ENCODE data around the gene ANP32B. TPM values are rescaled to one million over a fixed set of nuclear protein-coding genes. Genes with fewer than 3 reads are reported as not detected.

Gene ANP32B
- total RNA-seq, 3 donors from 2014 or later (not counting 1 experiment from before 2014, with no cell fraction given) = 89.9 to 107 (median 100) TPM

GRCh38 chr9:98049288-98050072 is 66.3 kb downstream of the ANP32B start:
- Mint-ChIP-seq H3K27ac (no peak overlapping the region), H3K27me3 (ENCODE audit: low read depth in 2 of 2) (no peaks in the 10 kb centered on the region), H3K9me3 (no peaks in the 10 kb centered on the region), H3K36me3 (no peaks in the 10 kb centered on the region), H3K4me3 (no peak overlapping the region), H3K4me1 (peaks cover 12% of the 10 kb centered on the region in 2 donors)
- TF ChIP-seq, protein P1, sequence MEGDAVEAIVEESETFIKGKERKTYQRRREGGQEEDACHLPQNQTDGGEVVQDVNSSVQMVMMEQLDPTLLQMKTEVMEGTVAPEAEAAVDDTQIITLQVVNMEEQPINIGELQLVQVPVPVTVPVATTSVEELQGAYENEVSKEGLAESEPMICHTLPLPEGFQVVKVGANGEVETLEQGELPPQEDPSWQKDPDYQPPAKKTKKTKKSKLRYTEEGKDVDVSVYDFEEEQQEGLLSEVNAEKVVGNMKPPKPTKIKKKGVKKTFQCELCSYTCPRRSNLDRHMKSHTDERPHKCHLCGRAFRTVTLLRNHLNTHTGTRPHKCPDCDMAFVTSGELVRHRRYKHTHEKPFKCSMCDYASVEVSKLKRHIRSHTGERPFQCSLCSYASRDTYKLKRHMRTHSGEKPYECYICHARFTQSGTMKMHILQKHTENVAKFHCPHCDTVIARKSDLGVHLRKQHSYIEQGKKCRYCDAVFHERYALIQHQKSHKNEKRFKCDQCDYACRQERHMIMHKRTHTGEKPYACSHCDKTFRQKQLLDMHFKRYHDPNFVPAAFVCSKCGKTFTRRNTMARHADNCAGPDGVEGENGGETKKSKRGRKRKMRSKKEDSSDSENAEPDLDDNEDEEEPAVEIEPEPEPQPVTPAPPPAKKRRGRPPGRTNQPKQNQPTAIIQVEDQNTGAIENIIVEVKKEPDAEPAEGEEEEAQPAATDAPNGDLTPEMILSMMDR (IDR thresholded peaks at IDR 0.05) = no peak
- peaks cover 10% of the 10 kb centered on the region for H3K4me1 ChIP-seq (ENCODE audit: control insufficient read depth, insufficient read depth, low read length)
- intact Hi-C loops (cut with micrococcal nuclease) = no loop called here
- 30% methylated on average over 1 of the region's 1 CpG for WGBS (ENCODE audit: insufficient coverage)
- no peaks in the 10 kb centered on the region for H3K27me3 ChIP-seq (ENCODE audit: control insufficient read depth, insufficient read depth, low read length)
- no peaks in the 10 kb centered on the region for H3K9me3 ChIP-seq (ENCODE audit: control insufficient read depth, insufficient read depth, low read length)
- ATAC-seq = no peak
- no peak for DNase-seq
- H3K4me3 ChIP-seq (ENCODE audit: low read length) = no peak overlapping the region
- no peaks in the 10 kb centered on the region for H3K36me3 ChIP-seq (ENCODE audit: control insufficient read depth, insufficient read depth, low read length)
- no peak overlapping the region for H3K27ac ChIP-seq (ENCODE audit: low read length)

DNA sequence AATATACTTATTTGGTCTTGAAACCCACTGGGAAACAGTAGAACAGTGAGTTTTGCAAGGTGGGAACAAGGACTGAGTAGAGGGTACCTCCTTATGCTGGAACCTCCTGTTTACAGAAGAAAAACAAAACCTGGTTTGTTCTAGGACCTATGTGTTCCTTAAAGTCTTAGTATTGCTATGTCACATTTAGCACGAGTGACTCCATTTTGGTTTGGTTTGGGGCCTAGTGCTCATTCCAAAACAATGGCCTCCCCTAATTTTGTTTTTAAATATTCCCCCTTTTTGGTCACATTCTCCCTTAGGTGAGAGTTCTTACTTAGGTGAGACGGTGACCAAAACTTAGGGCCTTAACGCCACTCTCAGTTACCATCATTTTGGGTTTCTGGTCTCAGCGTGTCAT is 67.2 kb downstream of the ANP32B start:
- no peak for DNase-seq
- Histone ChIP-seq H3K4me3 (ENCODE audit: low read length) (no peak overlapping the region), H3K27ac (ENCODE audit: low read length) (no peak overlapping the region), H3K36me3 (ENCODE audit: control insufficient read depth, insufficient read depth, low read length) (no peaks in the 10 kb centered on the region), H3K27me3 (ENCODE audit: control insufficient read depth, insufficient read depth, low read length) (no peaks in the 10 kb centered on the region), H3K9me3 (ENCODE audit: control insufficient read depth, insufficient read depth, low read length) (no peaks in the 10 kb centered on the region), H3K4me1 (ENCODE audit: control insufficient read depth, insufficient read depth, low read length) (peaks cover 4% of the 10 kb centered on the region)
- Mint-ChIP-seq H3K4me1 (peaks cover 7% of the 10 kb centered on the region in 2 donors), H3K4me3 (no peak overlapping the region), H3K9me3 (no peaks in the 10 kb centered on the region), H3K27me3 (ENCODE audit: low read depth in 2 of 2) (no peaks in the 10 kb centered on the region), H3K36me3 (no peaks in the 10 kb centered on the region), H3K27ac (no peak overlapping the region)
- TF ChIP-seq, protein P1 (IDR thresholded peaks at IDR 0.05) = no peak
- intact Hi-C loops (cut with micrococcal nuclease) = no loop called here
- ATAC-seq = no peak
- 96% methylated on average over 4 of the region's 4 CpGs for WGBS (ENCODE audit: insufficient coverage)

GRCh38 chr9:98054376-98054951 is 71.3 kb downstream of the ANP32B start:
- peaks cover 14 to 18% of the 10 kb centered on the region in 2 donors for H3K4me1 Mint-ChIP-seq
- H3K4me3 Mint-ChIP-seq = peak overlapping the region; percentile 13
- H3K9me3 ChIP-seq (ENCODE audit: control insufficient read depth, insufficient read depth, low read length) = no peaks in the 10 kb centered on the region
- intact Hi-C loops (cut with micrococcal nuclease) = no loop called here
- ATAC-seq = no peak
- no peaks in the 10 kb centered on the region for H3K27me3 Mint-ChIP-seq (ENCODE audit: low read depth in 2 of 2)
- TF ChIP-seq, protein P1 (IDR thresholded peaks at IDR 0.05) = no peak
- peak overlapping the region in 1 of 2 donors; percentile 47 for H3K27ac Mint-ChIP-seq
- no peak overlapping the region for H3K27ac ChIP-seq (ENCODE audit: low read length)
- H3K9me3 Mint-ChIP-seq = no peaks in the 10 kb centered on the region
- no peaks in the 10 kb centered on the region for H3K27me3 ChIP-seq (ENCODE audit: control insufficient read depth, insufficient read depth, low read length)
- no peaks in the 10 kb centered on the region for H3K36me3 ChIP-seq (ENCODE audit: control insufficient read depth, insufficient read depth, low read length)
- peaks cover 15% of the 10 kb centered on the region for H3K4me1 ChIP-seq (ENCODE audit: control insufficient read depth, insufficient read depth, low read length)
- no peaks in the 10 kb centered on the region for H3K36me3 Mint-ChIP-seq
- no peak for DNase-seq
- no peak overlapping the region for H3K4me3 ChIP-seq (ENCODE audit: low read length)
- WGBS (ENCODE audit: insufficient coverage) = 99% methylated on average over 5 of the region's 7 CpGs

Data from natural killer cell (primary cell).